Left ventricle myocardium superior (tissue), 1 donor: ENCODE results near the gene PRKACB. TPM values are rescaled to one million over a fixed set of nuclear protein-coding genes. Genes with fewer than 3 reads are reported as not detected.

Experiments
- ATAC-seq: fragments of 200-7000 bp; cut with Tn5 transposase; one replicate; pipeline ENCODE4 v1.9.1; 2020; ENCODE audit warnings: mild to moderate bottlenecking, moderate library complexity
- DNase-seq: peaks from one replicate; pipeline ENCODE4 v3.0.0-alpha.2; 2020
- intact Hi-C: fragments of 100-400 bp; cut with micrococcal nuclease; formaldehyde crosslinking; loops from one replicate; pipeline ENCODE4 v1.11.0; 2022
- total RNA-seq: library from RNA; stranded (reverse); fragmentation: NEBNext Ultra II Directional; extraction: Animal tissue kit (Norgen Biotek cat#: 25700); gene quantifications from one replicate; pipeline ENCODE4 v1.2.1, GENCODE V29; 2021
- donor health status: DM: no; HTN: yes; CAD: no; lungs with severe emphysema.

The PRKACB gene
- total RNA-seq, 1 donor from 2014 or later, result 35.2 TPM

- no peak for ATAC-seq
- no peak for DNase-seq
- intact Hi-C loops, result no loop called here
Observed at GRCh38 chr1:84148758-84149157, 4.7 kb downstream of the PRKACB start.

GRCh38 chr1:84152649-84153056, 8.6 kb downstream of the PRKACB start:
- ATAC-seq (no peak), DNase-seq (no peak)
- intact Hi-C loops, result no loop called here

- DNase-seq (no peak), ATAC-seq (no peak)
- intact Hi-C loops, result no loop called here
Observed at GRCh38 chr1:84155517-84155916, 11.4 kb downstream of the PRKACB start.

- intact Hi-C loops, result no loop called here
- DNase-seq (no peak), ATAC-seq (no peak)
Observed at GRCh38 chr1:84156210-84156621, 12.1 kb downstream of the PRKACB start.

GRCh38 chr1:84159533-84160240, 15.6 kb downstream of the PRKACB start:
- intact Hi-C loops, result no loop called here
- DNase-seq (no peak), ATAC-seq (no peak)

GRCh38 chr1:84162295-84162694, 18.2 kb downstream of the PRKACB start:
- DNase-seq (no peak), ATAC-seq (no peak)
- intact Hi-C loops, result no loop called here

- DNase-seq, result no peak
- ATAC-seq, result no peak
- intact Hi-C loops, result no loop called here
Observed at GRCh38 chr1:84163123-84163931, 19.3 kb downstream of the PRKACB start.

- intact Hi-C loops, result no loop called here
- ATAC-seq (no peak), DNase-seq (no peak)
Observed at GRCh38 chr1:84164161-84164560, 20.1 kb downstream of the PRKACB start.

- intact Hi-C loops, result no loop called here
- ATAC-seq, result no peak
Observed at GRCh38 chr1:84164567-84165021, 20.5 kb downstream of the PRKACB start.

GRCh38 chr1:84165601-84166000, 21.5 kb downstream of the PRKACB start:
- DNase-seq (no peak), ATAC-seq (no peak)
- intact Hi-C loops, result no loop called here

More at GRCh38 chr1:84164567-84165021, 20.5 kb downstream of the PRKACB start:
- DNase-seq, result no peak

GRCh38 chr1:84166797-84167196, 22.7 kb downstream of the PRKACB start:
- DNase-seq, result no peak
- intact Hi-C loops, result no loop called here
- no peak for ATAC-seq

GRCh38 chr1:84168783-84169182, 24.7 kb downstream of the PRKACB start:
- intact Hi-C loops, result no loop called here
- ATAC-seq, result no peak
- DNase-seq, result no peak

GRCh38 chr1:84170171-84170570, 26.1 kb downstream of the PRKACB start:
- DNase-seq, result no peak
- intact Hi-C loops, result no loop called here
- ATAC-seq, result no peak

- DNase-seq, result no peak
- intact Hi-C loops, result no loop called here
- ATAC-seq, result no peak
Observed at GRCh38 chr1:84171481-84171880, 27.4 kb downstream of the PRKACB start.

GRCh38 chr1:84174051-84174556, 30.0 kb downstream of the PRKACB start:
- DNase-seq, result no peak
- no peak for ATAC-seq
- intact Hi-C loops, result no loop called here

GRCh38 chr1:84181350-84182005, 37.4 kb downstream of the PRKACB start:
- ATAC-seq (no peak), DNase-seq (no peak)
- intact Hi-C loops, result no loop called here

GRCh38 chr1:84190455-84190854, 46.4 kb downstream of the PRKACB start:
- ATAC-seq, result no peak
- DNase-seq, result no peak
- intact Hi-C loops, result no loop called here

- DNase-seq (no peak), ATAC-seq (no peak)
- intact Hi-C loops, result no loop called here
Observed at GRCh38 chr1:84192681-84193080, 48.6 kb downstream of the PRKACB start.

GRCh38 chr1:84198832-84199231, 54.8 kb downstream of the PRKACB start:
- ATAC-seq (no peak), DNase-seq (no peak)
- intact Hi-C loops, result no loop called here

GRCh38 chr1:84199257-84199656, 55.2 kb downstream of the PRKACB start:
- intact Hi-C loops, result no loop called here
- DNase-seq (no peak), ATAC-seq (no peak)
